A673 (cell line): ENCODE data around the gene ZNF428. TPM values are rescaled to one million over a fixed set of nuclear protein-coding genes. Genes with fewer than 3 reads are reported as not detected.
A peak's percentile ranks its signal among the peaks of the same experiment; 100 is the strongest.

ENCODE experiments used
- BruUV-seq: library from RNA; stranded (reverse); fragments of 400-500 nt; replicated peaks from 2 replicates; lab custom pipeline; 2021; lab: Mats Ljungman, UMichigan
- CTCF ChIA-PET: fragments of 300-600 bp; sonication (Branson Sonifier 250); formaldehyde crosslinking; loops from one replicate; lab custom pipeline; 2022; ENCODE audit warnings: antibody characterized with exemption; lab: Charles Lee
- POLR2A ChIA-PET: fragments of 300-600 bp; sonication (Branson Sonifier 250); formaldehyde crosslinking; loops from one replicate; lab custom pipeline; 2022; ENCODE audit warnings: antibody characterized with exemption; ENCODE audit not compliant: low non-redundant PET; lab: Charles Lee
- DNase-seq: peaks from one replicate; pipeline ENCODE4 v3.0.0-alpha.2; 2015; ENCODE audit warnings: low spot score
- H3K27ac ChIP-seq: fragments of 200-600 bp; sonication (generic); 2 replicates; pipeline ENCODE4 v1.5.1; 2016; ENCODE audit warnings: mixed run types, low read depth, mild to moderate bottlenecking, mixed read lengths, antibody characterized with exemption, low read length; ENCODE audit not compliant: poor library complexity, severe bottlenecking
- H3K27me3 ChIP-seq: fragments of 200-600 bp; sonication (generic); replicated peaks from 2 replicates; pipeline ENCODE4 v1.6.1; 2017; ENCODE audit warnings: mixed run types, low read depth, mild to moderate bottlenecking, mixed read lengths, antibody characterized with exemption, low read length; ENCODE audit not compliant: insufficient read depth, poor library complexity
- H3K36me3 ChIP-seq: fragments of 200-600 bp; sonication (generic); 2 replicates; pipeline ENCODE4 v1.6.1; 2016; ENCODE audit warnings: mixed run types, mild to moderate bottlenecking, mixed read lengths, antibody characterized with exemption, low read length; ENCODE audit not compliant: insufficient read depth, poor library complexity, severe bottlenecking
- H3K4me1 ChIP-seq: fragments of 200-600 bp; sonication (generic); 2 replicates; pipeline ENCODE4 v1.6.1; 2017; ENCODE audit warnings: mixed run types, mild to moderate bottlenecking, mixed read lengths, antibody characterized with exemption, low read length; ENCODE audit not compliant: insufficient read depth, poor library complexity, severe bottlenecking
- H3K4me3 ChIP-seq: fragments of 200-600 bp; sonication (generic); 2 replicates; pipeline ENCODE4 v1.5.1; 2016; ENCODE audit warnings: low read depth, mixed run types, mild to moderate bottlenecking, mixed read lengths, low read length; ENCODE audit not compliant: poor library complexity, severe bottlenecking
- H3K9me3 ChIP-seq: fragments of 200-600 bp; sonication (generic); 2 replicates; pipeline ENCODE4 v1.6.1; 2016; ENCODE audit warnings: mixed run types, low read depth, mild to moderate bottlenecking, mixed read lengths, antibody characterized with exemption, low read length; ENCODE audit not compliant: poor library complexity, severe bottlenecking
- CTCF ChIP-seq: fragments of 300-800, 200-600 bp; sonication (generic); conservative IDR thresholded peaks from 2 replicates; pipeline ENCODE4 v1.5.1; 2017; ENCODE audit warnings: low read depth, mild to moderate bottlenecking, antibody characterized with exemption, low read length, moderate library complexity, mixed read lengths
- EZH2 ChIP-seq: fragments of 200-600 bp; sonication (generic); IDR thresholded peaks from 2 replicates; pipeline ENCODE4 v1.6.1; 2017; ENCODE audit warnings: borderline replicate concordance, low read depth, mild to moderate bottlenecking, mixed read lengths, antibody characterized with exemption, low read length; ENCODE audit not compliant: poor library complexity, severe bottlenecking
- intact Hi-C: fragments of 100-400 bp; cut with micrococcal nuclease; formaldehyde crosslinking; loops from one replicate; pipeline ENCODE4 v1.10.0; 2022; ENCODE audit not compliant: unreplicated experiment
- total RNA-seq: library from RNA; stranded (reverse); gene quantifications from 2 replicates; pipeline ENCODE4 v1.2.3, GENCODE V29; 2021

Gene ZNF428
- total RNA-seq, 1 experiment from 2014 or later: 65.7 TPM

GRCh38 chr19:43596842-43597461 is 22.5 kb downstream of the ZNF428 start:
- no peak for DNase-seq
- no peak for TF ChIP-seq EZH2
- no peak for TF ChIP-seq CTCF
- intact Hi-C loops: loop anchor here (1.0 to 5.0 kb wide), 5 partner anchors 22 to 150 kb away; partner anchors contain the start of genes PINLYP, XRCC1, ZNF428 and ZNF575
- ChIA-PET POLR2A (no interaction called here), CTCF (no interaction called here)
- Histone ChIP-seq H3K27ac (peak overlapping the region; percentile 96), H3K36me3 (peaks cover 31% of the 10 kb centered on the region), H3K4me1 (peaks cover 12% of the 10 kb centered on the region), H3K27me3 (no peaks in the 10 kb centered on the region), H3K4me3 (peak overlapping the region; percentile 78), H3K9me3 (no peaks in the 10 kb centered on the region)
- BruUV-seq: no TSS peak

GRCh38 chr19:43595999-43596841 is 23.2 kb downstream of the ZNF428 start, which contains the start of the genes IRGQ and ZNF576:
IRGQ (minus strand) TSS chr19:43596134; CDS start chr19:43595338, 796 bp downstream.
ZNF576 (plus strand) TSS chr19:43596595; CDS start chr19:43597109, 514 bp downstream.
- H3K27ac ChIP-seq: peak within 1 kb of the TSS; percentile 96
- ChIA-PET CTCF (interaction anchor here (0.6 to 0.9 kb wide), 3 partner anchors 39 to 1890 kb away, joined by 3 to 13 read pairs (median 7); no protein-coding TSS in a partner anchor), POLR2A (interaction anchor here (0.5 to 0.8 kb wide), 3 partner anchors 12 to 451 kb away, joined by 4 to 14 read pairs (median 5); no protein-coding TSS in a partner anchor)
- peak; percentile 99 for DNase-seq
- TSS peak; percentile 38 for BruUV-seq
- peak within 1 kb of the TSS; percentile 78 for H3K4me3 ChIP-seq
- intact Hi-C loops: loop anchor here (1.0 to 5.0 kb wide), 5 partner anchors 21 to 149 kb away; partner anchors contain the start of genes PINLYP, XRCC1, ZNF428 and ZNF575
- no peaks in the 10 kb centered on the region for H3K27me3 ChIP-seq
- H3K36me3 ChIP-seq: peaks cover 31% of the 10 kb centered on the region
- no peaks in the 10 kb centered on the region for H3K9me3 ChIP-seq
- H3K4me1 ChIP-seq: peaks cover 12% of the 10 kb centered on the region
- TF ChIP-seq CTCF (no peak; the same call in 1 of the 2 replicates), EZH2 (no peak)

GRCh38 chr19:43595605-43595998 is 23.8 kb downstream of the ZNF428 start:
- H3K27ac ChIP-seq: peak overlapping the region; percentile 88
- ChIA-PET CTCF (interaction anchor here (0.6 to 2.1 kb wide), 4 partner anchors 38 to 1890 kb away, joined by 3 to 25 read pairs (median 10); no protein-coding TSS in a partner anchor), POLR2A (interaction anchor here (0.5 to 0.8 kb wide), 3 partner anchors 12 to 451 kb away, joined by 4 to 14 read pairs (median 5); no protein-coding TSS in a partner anchor)
- H3K27me3 ChIP-seq: no peaks in the 10 kb centered on the region
- peak; percentile 17 for DNase-seq
- peaks cover 25% of the 10 kb centered on the region for H3K36me3 ChIP-seq
- H3K4me3 ChIP-seq: peak overlapping the region; percentile 78
- peaks cover 12% of the 10 kb centered on the region for H3K4me1 ChIP-seq
- intact Hi-C loops: loop anchor here (5.0 kb wide), 1 partner anchor 148 kb away; no protein-coding TSS in a partner anchor
- TF ChIP-seq CTCF (no peak), EZH2 (no peak)
- no peaks in the 10 kb centered on the region for H3K9me3 ChIP-seq
- BruUV-seq: TSS peak; percentile 85
